Measurements from ENCODE around the gene BICRA.

Gene BICRA

GRCh38 chr19:47610902-47611301, 2.0 kb downstream of the BICRA start:
- H3K27ac ChIP-seq (replicated peaks): no peak overlapping the region
- H3K27me3 ChIP-seq (ENCODE audit: insufficient read depth, poor library complexity, severe bottlenecking): no peaks in the 10 kb centered on the region
- DNase-seq (ENCODE audit: low read depth in 1 of 2, low spot score in 1 of 2): no peak
- no peak for TF ChIP-seq REST (IDR thresholded peaks at IDR 0.05; ENCODE audit: insufficient replicate concordance, low read depth)
- no peak for TF ChIP-seq POLR2AphosphoS5 (IDR thresholded peaks at IDR 0.05; ENCODE audit: low read depth)
- TF ChIP-seq CTCF (IDR thresholded peaks at IDR 0.05; ENCODE audit: insufficient read depth, low read length): no peak
- TF ChIP-seq SPI1 (IDR thresholded peaks at IDR 0.05; ENCODE audit: borderline replicate concordance, low read depth): no peak
- TF ChIP-seq GABPA (IDR thresholded peaks at IDR 0.05; ENCODE audit: low read depth): no peak
- no peak overlapping the region for H3K4me3 ChIP-seq (replicated peaks; ENCODE audit: insufficient read depth, low read length)

- Histone ChIP-seq H3K27ac (replicated peaks) (no peak overlapping the region), H3K27me3 (ENCODE audit: insufficient read depth, poor library complexity, severe bottlenecking) (no peaks in the 10 kb centered on the region), H3K4me3 (replicated peaks; ENCODE audit: insufficient read depth, low read length) (no peak overlapping the region)
- DNase-seq (ENCODE audit: low read depth in 1 of 2, low spot score in 1 of 2): no peak
- TF ChIP-seq POLR2AphosphoS5 (IDR thresholded peaks at IDR 0.05; ENCODE audit: low read depth): no peak
- no peak for TF ChIP-seq SPI1 (IDR thresholded peaks at IDR 0.05; ENCODE audit: borderline replicate concordance, low read depth)
- no peak for TF ChIP-seq CTCF (IDR thresholded peaks at IDR 0.05; ENCODE audit: insufficient read depth, low read length)
- no peak for TF ChIP-seq REST (IDR thresholded peaks at IDR 0.05; ENCODE audit: insufficient replicate concordance, low read depth)
- TF ChIP-seq GABPA (IDR thresholded peaks at IDR 0.05; ENCODE audit: low read depth): no peak
Measured at GRCh38 chr19:47613165-47614020, 4.5 kb downstream of the BICRA start.

GRCh38 chr19:47614021-47614295, 5.0 kb downstream of the BICRA start:
- TF ChIP-seq SPI1 (IDR thresholded peaks at IDR 0.05; ENCODE audit: borderline replicate concordance, low read depth) (no peak), GABPA (IDR thresholded peaks at IDR 0.05; ENCODE audit: low read depth) (no peak), CTCF (IDR thresholded peaks at IDR 0.05; ENCODE audit: insufficient read depth, low read length) (no peak), REST (IDR thresholded peaks at IDR 0.05; ENCODE audit: insufficient replicate concordance, low read depth) (no peak), POLR2AphosphoS5 (IDR thresholded peaks at IDR 0.05; ENCODE audit: low read depth) (no peak)
- DNase-seq (ENCODE audit: low read depth in 1 of 2, low spot score in 1 of 2): no peak
- Histone ChIP-seq H3K27me3 (ENCODE audit: insufficient read depth, poor library complexity, severe bottlenecking) (no peaks in the 10 kb centered on the region), H3K4me3 (replicated peaks; ENCODE audit: insufficient read depth, low read length) (no peak overlapping the region), H3K27ac (replicated peaks) (no peak overlapping the region)

Measured in HL-60 (cell line).